ENCODE data around the gene ARHGAP27. TPM values are rescaled to one million over a fixed set of nuclear protein-coding genes. Genes with fewer than 3 reads are reported as not detected.

ARHGAP27 gene
- total and polyA plus RNA-seq, 2 of the 13 experiments (the other 11 are each of a cell fraction or from before 2014, with no cell fraction given), result 15.5 to 18.9 TPM

DNA sequence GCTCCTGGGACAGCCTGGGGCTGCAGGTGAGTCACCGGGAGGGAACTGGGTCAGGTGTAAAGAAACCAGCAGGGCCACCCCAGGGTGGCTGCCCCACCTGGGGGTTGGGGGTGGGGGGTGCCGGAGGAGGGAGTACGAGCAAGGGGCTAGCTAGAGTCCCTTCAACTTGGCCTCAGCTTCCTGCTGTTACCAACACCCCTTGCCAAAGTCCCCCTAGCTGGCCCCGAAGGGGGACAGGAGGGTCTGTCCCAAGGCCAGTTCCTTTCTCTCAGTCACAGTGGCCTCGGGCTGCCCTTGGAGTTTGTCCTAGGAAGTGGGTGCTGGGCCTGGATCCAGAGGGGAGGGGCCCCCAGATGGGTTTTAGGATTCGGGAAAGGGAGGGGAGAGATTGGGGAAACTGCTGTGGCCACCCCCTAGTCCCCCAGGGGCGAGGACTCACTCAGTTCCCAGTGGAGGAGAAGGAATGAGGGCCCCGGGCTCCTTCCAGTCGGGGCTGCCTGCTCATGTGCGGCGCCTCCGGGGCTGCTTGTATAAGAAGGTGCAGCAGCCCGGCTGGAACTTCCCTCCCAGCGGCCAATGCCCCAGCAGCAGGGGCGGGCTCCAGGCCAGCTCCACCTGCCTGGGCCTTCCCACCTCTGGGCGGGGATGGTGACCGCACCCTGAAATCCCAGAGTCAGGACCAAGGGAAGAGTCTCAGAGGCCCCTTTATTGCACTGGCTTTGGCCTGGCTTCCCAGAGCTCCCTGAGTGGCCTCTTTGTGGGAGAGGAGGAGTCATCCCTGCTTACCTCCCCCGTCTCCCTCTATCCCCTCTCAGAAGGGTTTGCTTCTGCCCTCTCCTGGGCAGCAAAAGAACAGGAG lies 7.3 kb downstream of the ARHGAP27 start (continued):
- TF ChIP-seq, protein P1, sequence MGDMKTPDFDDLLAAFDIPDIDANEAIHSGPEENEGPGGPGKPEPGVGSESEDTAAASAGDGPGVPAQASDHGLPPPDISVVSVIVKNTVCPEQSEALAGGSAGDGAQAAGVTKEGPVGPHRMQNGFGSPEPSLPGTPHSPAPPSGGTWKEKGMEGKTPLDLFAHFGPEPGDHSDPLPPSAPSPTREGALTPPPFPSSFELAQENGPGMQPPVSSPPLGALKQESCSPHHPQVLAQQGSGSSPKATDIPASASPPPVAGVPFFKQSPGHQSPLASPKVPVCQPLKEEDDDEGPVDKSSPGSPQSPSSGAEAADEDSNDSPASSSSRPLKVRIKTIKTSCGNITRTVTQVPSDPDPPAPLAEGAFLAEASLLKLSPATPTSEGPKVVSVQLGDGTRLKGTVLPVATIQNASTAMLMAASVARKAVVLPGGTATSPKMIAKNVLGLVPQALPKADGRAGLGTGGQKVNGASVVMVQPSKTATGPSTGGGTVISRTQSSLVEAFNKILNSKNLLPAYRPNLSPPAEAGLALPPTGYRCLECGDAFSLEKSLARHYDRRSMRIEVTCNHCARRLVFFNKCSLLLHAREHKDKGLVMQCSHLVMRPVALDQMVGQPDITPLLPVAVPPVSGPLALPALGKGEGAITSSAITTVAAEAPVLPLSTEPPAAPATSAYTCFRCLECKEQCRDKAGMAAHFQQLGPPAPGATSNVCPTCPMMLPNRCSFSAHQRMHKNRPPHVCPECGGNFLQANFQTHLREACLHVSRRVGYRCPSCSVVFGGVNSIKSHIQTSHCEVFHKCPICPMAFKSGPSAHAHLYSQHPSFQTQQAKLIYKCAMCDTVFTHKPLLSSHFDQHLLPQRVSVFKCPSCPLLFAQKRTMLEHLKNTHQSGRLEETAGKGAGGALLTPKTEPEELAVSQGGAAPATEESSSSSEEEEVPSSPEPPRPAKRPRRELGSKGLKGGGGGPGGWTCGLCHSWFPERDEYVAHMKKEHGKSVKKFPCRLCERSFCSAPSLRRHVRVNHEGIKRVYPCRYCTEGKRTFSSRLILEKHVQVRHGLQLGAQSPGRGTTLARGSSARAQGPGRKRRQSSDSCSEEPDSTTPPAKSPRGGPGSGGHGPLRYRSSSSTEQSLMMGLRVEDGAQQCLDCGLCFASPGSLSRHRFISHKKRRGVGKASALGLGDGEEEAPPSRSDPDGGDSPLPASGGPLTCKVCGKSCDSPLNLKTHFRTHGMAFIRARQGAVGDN (CRISPR knock-in tag; IDR thresholded peaks at IDR 0.05), result peak; percentile 89
- TF ChIP-seq ZNF224 (CRISPR knock-in tag; IDR thresholded peaks at IDR 0.05) (0 out of 2 replicates have a peak, but pooled peaks have one; percentile 56), ZNF33B (CRISPR knock-in tag; IDR thresholded peaks at IDR 0.05) (peak; percentile 80; the same call in 1 of the 2 replicates), ZMYM3 (CRISPR knock-in tag; IDR thresholded peaks at IDR 0.05) (no peak), SIX4 (CRISPR knock-in tag; IDR thresholded peaks at IDR 0.05) (no peak), NAIF1 (CRISPR knock-in tag; IDR thresholded peaks at IDR 0.05; ENCODE audit: borderline replicate concordance) (no peak), CEBPG (CRISPR knock-in tag; IDR thresholded peaks at IDR 0.05) (peak; percentile 3; the same call in 1 of the 2 replicates), TAF1 (CRISPR knock-in tag; IDR thresholded peaks at IDR 0.05) (peak; percentile 91), ZFP41 (CRISPR knock-in tag; IDR thresholded peaks at IDR 0.05; ENCODE audit: borderline replicate concordance) (no peak; the same call in 1 of the 2 replicates), ZNF577 (CRISPR knock-in tag; IDR thresholded peaks at IDR 0.05; ENCODE audit: borderline replicate concordance, low read depth) (no peak), ZNF670 (CRISPR knock-in tag; IDR thresholded peaks at IDR 0.05; ENCODE audit: borderline replicate concordance) (no peak)
- TF ChIP-seq, protein P2, sequence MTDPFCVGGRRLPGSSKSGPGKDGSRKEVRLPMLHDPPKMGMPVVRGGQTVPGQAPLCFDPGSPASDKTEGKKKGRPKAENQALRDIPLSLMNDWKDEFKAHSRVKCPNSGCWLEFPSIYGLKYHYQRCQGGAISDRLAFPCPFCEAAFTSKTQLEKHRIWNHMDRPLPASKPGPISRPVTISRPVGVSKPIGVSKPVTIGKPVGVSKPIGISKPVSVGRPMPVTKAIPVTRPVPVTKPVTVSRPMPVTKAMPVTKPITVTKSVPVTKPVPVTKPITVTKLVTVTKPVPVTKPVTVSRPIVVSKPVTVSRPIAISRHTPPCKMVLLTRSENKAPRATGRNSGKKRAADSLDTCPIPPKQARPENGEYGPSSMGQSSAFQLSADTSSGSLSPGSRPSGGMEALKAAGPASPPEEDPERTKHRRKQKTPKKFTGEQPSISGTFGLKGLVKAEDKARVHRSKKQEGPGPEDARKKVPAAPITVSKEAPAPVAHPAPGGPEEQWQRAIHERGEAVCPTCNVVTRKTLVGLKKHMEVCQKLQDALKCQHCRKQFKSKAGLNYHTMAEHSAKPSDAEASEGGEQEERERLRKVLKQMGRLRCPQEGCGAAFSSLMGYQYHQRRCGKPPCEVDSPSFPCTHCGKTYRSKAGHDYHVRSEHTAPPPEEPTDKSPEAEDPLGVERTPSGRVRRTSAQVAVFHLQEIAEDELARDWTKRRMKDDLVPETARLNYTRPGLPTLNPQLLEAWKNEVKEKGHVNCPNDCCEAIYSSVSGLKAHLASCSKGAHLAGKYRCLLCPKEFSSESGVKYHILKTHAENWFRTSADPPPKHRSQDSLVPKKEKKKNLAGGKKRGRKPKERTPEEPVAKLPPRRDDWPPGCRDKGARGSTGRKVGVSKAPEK (CRISPR knock-in tag; IDR thresholded peaks at IDR 0.05; ENCODE audit: borderline replicate concordance), result peak; percentile 79; the same call in 1 of the 2 replicates
- TF ChIP-seq, protein P3, sequence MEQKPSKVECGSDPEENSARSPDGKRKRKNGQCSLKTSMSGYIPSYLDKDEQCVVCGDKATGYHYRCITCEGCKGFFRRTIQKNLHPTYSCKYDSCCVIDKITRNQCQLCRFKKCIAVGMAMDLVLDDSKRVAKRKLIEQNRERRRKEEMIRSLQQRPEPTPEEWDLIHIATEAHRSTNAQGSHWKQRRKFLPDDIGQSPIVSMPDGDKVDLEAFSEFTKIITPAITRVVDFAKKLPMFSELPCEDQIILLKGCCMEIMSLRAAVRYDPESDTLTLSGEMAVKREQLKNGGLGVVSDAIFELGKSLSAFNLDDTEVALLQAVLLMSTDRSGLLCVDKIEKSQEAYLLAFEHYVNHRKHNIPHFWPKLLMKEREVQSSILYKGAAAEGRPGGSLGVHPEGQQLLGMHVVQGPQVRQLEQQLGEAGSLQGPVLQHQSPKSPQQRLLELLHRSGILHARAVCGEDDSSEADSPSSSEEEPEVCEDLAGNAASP (CRISPR knock-in tag; IDR thresholded peaks at IDR 0.05; ENCODE audit: borderline replicate concordance), result peak; percentile 75
- TF ChIP-seq, protein P4, sequence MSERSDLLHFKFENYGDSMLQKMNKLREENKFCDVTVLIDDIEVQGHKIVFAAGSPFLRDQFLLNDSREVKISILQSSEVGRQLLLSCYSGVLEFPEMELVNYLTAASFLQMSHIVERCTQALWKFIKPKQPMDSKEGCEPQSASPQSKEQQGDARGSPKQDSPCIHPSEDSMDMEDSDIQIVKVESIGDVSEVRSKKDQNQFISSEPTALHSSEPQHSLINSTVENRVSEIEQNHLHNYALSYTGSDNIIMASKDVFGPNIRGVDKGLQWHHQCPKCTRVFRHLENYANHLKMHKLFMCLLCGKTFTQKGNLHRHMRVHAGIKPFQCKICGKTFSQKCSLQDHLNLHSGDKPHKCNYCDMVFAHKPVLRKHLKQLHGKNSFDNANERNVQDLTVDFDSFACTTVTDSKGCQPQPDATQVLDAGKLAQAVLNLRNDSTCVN (CRISPR knock-in tag; IDR thresholded peaks at IDR 0.05; ENCODE audit: borderline replicate concordance), result 0 out of 2 replicates have a peak, but pooled peaks have one; percentile 64
- TF ChIP-seq, protein P5, sequence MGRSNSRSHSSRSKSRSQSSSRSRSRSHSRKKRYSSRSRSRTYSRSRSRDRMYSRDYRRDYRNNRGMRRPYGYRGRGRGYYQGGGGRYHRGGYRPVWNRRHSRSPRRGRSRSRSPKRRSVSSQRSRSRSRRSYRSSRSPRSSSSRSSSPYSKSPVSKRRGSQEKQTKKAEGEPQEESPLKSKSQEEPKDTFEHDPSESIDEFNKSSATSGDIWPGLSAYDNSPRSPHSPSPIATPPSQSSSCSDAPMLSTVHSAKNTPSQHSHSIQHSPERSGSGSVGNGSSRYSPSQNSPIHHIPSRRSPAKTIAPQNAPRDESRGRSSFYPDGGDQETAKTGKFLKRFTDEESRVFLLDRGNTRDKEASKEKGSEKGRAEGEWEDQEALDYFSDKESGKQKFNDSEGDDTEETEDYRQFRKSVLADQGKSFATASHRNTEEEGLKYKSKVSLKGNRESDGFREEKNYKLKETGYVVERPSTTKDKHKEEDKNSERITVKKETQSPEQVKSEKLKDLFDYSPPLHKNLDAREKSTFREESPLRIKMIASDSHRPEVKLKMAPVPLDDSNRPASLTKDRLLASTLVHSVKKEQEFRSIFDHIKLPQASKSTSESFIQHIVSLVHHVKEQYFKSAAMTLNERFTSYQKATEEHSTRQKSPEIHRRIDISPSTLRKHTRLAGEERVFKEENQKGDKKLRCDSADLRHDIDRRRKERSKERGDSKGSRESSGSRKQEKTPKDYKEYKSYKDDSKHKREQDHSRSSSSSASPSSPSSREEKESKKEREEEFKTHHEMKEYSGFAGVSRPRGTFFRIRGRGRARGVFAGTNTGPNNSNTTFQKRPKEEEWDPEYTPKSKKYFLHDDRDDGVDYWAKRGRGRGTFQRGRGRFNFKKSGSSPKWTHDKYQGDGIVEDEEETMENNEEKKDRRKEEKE (IDR thresholded peaks at IDR 0.05), result no peak

Measured in HepG2 (cell line).